GM19238 (cell line): ENCODE results near the gene PCDH8.

Source experiments
- DNase-seq: peaks from one replicate; pipeline ENCODE4 v3.0.0; 2011; ENCODE audit warnings: low spot score; ENCODE audit not compliant: insufficient read length

The PCDH8 gene

DNA sequence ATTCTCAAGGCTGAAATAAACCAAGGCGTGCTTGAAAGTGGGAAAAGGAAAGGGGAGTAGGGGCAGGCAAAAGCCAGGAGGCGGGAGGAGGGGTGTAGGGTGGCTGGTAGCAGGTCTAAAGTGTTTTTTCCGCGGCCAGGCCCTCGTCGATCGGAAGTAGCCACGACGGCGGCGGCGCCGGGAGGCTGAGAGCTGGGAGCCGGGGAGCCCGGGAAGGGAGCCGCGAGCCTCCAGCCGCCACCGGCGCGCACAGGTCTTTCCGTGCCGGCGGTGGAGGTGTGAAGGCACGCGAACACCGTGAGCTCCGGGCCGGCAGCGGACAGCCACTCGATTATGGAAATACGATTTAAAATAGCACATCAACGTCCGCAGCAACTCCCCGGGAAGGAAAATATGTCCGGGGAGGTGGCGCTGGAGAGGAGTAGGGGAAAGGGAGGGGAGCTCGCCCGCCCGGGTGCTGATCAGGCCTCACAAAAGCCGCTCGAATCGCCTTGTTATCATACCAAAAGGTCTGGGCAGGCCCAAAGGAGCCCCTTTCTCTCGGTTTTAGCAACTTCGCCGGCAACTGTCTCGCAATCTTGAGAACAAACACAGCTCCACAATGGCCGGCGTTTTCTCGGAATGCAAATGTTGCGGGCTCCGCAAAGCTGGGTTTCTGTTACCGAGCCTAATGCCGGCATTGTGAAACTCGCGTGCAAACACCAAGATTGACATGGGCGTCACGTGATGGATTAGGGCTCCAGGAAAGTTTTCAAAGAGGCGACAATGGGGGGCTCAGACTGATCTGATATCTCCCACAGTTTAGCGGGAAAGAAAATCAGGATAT, 2.9 kb upstream of the PCDH8 start:
- DNase-seq: peak; percentile 55

DNA sequence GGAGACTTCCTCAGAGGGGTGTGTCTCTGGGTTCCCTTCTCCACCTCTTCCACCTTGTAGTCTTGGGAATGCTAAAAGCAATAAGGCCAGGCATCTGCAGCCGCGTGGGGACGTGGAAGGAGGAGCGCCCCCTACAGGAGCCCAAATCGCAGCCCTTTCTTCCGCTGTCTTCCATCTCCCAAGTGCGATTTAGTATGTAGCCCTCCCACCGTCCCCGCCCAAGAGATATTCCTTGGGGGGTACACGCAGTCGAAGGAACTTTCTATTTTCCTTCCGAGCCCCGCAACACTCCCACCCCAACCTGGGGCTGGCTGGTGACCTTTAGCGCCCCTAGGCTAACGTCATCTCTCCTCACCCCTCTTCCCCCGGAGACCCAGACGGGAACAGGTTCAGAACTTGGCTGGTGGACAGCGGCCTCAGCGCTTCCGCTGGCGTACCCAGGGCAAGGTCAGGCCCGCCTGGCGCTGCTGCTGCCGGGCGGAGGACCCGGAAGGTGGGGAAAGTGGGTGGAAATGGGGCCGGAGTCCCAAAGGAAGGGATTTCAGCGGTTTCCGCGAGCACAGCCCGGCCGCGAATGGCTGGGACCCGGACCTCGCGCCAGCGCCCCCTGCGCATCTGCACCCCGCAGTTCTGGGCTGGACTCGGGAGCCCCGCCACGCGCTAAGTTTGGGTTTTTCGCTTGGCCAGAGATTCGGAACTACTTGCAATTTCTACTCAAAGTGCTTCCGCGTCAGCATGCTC, 2.1 kb upstream of the PCDH8 start:
- DNase-seq: peak; percentile 72

DNA sequence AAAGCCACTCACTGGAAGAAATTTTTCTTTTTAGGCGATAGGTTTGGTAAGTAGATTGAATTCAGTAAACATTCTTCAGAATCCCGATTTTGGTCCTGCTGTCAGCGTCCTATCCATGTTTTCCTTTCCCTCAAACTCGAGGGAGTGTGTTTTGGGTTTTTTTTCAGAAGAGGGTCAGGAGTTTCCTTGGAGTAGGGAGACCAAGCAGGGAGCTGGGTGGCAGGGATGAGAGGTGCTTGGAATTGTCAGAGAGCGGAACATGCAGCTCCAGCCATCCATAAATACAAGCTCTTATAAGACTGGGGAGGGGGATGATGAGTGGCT, 1.6 kb upstream of the PCDH8 start:
- DNase-seq: no peak

DNA sequence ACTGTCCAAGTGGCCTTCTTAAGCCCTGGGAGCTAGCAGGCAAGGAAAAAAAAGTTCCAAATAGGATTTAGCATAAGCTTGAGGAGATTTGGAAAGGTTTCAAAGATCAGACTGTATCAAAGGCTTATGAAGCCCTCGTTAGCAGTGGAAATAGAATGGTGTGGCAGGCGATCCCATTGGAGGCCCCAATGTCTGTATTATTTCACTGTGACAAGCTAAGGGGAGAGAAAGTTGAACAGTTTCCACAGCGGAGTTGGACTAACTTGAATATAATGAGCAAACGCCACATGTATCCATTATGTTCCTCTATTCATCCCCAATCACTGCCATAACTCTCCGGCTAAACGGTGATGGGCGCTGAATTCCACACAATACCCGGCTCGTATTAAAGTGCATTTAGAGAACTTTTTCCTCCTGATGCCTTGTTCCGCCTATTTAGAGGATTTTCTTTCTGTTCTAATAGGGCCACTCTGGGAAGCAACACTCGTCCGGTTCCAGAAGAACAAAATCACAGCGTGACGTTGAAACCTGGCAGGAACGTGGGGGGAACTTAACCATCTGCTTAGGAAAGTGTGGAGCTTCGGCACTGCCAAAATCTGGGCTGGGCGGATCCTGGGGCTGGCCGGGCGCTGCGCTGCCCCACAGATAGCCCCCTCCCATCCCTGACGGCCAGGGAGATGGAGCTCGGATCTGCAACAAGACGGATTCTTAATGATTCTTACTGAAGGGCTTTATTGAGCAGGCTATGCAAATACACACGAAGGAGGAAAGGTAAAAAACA, 1.0 kb upstream of the PCDH8 start:
- no peak for DNase-seq

DNA sequence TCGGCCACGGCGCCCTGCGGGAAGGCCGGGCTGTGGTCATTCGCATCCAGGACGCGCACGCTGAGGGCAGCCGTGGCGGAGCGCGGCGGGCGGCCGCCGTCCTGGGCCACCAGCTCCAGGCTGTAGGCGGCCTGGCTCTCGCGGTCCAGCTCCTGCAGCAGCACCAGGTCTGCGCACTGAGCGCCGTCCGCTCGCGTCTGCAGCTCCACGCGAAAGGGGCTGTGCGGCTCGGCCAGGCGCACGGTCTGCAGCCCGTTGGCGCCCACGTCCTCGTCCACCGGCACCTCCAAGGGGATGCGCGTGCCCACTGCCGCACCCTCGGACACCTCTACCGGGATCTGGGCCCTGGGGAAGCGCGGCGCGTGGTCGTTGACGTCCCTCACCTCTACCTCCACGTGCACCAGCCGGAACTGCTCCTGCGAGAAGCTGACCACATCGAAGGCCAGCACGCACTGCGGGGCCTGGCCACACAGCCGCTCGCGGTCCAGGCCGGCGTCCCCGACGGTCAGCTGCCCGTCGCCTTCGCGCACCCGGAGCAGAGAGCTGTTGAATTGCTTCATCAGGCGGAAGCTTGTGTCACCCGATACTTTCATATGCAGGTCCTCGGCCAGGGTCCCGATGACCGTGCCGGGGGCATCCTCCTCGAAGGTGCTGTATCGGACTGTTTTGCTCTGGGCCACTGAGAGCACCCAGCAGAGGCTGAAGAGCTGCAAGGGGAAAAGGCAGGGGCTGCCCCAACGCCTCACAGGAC, 583 bp downstream of the PCDH8 start:
- no peak for DNase-seq

DNA sequence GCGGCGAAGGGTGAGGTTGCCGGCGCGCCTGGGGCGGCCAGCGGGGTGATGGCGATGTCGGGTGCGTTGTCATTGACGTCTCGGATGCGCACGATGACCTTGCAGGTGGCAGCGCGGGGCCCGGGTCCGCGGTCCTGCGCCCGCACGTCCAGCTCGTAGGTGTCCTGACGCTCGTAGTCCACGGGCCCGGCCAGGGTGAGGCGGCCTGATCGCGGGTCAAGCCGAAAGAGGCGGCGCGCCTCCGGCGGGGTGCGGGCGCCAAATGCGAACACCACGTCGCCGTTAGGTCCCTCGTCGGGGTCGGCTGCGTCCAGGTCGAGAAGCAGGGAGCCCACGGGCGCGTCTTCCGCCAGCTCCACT, 1.1 kb downstream of the PCDH8 start:
- DNase-seq: no peak

DNA sequence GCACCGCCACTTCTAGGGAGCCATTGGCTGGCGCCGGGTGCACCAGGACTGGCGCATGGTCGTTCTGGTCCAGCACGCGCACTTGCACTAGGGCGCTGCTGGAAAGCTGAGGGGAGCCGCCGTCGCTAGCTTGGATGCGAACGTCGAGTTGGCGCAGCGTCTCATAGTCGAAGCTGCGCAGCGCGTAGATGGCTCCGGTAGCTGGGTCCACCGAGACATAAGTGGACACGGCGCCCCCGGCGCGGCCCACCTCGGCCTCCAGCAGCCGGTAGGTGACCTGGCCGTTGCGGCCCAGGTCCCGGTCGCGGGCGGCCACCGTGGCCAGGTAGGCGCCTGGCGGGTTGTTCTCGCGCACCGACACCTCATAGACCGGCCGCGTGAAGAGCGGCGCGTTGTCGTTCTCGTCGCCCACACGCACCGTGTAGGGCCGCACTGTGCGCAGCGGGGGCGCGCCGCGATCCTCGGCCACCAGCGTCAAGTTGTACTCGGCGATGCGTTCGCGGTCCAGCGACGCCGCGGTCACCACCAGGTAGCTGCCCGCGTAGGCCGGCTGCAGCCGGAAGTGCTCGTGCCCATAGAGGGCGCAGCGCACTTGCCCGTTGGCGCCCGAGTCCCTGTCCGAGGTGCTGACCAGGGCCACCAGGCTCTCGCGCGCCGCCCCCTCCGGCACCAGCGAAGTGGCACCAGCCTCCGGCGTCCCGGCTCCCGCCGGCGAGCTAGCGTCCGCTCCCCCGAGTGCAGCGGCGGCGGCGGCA, 1.7 kb downstream of the PCDH8 start:
- DNase-seq: no peak

DNA sequence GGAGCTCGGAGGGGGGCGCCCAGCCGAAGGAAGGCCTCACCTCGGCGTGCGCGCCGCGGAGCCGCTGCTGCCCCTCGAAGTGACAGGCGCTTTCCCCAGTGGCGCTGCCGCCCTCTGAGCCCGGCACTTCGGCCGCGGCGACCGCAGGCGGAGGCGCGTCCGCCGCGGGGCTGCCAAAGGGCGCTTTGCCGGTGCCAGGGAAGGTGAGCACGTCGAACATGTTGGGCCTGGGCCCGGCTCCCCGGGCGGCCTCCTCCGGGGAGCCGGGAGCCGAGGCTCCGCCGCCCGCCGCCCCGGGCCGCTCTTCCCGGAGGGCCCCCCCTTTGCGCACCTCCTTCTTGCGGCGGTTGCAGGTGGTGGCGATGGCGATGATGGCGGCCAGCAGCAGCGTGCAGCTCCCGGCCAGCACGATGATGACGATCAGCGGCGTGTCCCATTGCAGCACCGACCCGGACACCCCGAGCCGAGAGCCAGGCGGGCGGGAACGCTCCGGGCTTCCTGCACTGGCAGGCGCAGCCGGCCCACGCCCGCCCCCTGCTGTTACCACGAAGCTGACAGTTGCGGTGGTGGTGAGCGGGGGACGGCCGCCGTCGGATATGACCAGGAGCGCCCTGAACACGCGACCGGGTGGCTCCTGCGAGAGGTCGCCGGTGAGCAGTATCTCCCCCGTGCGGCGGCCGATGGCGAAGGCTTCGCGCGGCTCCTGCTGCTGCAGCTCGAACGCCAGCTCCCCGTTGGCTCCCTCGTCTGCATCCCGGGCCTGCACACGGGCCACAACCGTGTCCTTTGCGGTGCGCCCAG, 2.5 kb downstream of the PCDH8 start:
- no peak for DNase-seq

DNA sequence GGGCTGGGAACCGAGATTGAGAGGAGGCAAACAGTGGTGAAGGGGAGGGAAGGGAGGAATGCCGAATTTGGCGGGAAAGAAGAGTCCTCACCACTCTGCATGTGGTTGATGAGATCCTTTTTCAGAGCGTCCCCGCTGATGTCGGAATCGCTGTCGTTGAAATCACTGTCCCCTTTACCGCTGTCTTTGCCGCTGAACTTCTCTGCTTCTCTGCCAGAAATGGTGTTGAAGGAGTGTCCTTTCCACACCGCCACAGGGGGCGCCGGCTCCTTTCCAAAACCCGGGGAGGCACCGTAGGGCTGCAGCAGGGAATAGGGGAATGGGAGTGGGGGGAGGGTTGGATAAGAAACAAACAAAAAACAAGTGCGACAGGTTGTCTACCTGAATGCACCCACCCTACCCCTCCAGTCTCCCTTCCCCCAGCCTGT, 3.1 kb downstream of the PCDH8 start:
- no peak for DNase-seq

DNA sequence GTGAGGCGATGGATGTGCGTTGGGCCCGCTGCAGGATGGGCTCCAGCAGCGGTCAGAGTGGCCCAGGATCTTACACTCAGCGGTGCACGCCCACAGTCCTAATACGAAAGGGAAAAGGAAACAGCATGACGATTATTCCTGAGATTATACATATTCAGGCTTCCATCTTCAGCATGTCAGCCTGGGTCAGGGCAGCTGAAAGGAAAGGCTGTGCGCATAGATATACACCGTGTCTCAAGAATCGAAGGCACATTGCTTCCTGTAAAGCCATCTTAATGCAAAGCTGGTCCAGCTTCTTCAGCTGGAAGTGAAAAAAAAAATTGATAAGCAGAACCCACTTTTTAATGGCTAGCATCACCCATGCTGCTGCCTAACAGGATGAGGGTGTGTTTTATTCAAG, 3.6 kb downstream of the PCDH8 start:
- no peak for DNase-seq

DNA sequence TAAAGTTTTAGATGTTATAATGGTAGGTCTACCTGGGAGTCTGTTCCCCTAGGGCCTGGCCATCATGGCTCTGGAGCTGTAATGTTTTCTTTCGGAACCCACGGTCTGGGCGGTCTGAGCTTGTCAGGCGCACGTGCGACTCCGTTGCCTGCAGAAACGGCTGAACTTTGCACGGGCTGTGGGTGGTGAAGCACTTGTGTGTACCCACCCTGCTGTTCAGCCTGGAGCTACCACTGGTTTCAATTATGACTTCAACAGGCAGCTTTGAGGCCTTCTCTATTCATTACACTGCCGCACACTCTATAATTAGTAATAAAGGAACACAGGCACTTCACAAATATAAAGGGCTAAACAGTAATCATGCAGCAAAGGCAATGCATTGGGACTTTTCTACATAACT, 6.0 kb downstream of the PCDH8 start:
- no peak for DNase-seq

DNA sequence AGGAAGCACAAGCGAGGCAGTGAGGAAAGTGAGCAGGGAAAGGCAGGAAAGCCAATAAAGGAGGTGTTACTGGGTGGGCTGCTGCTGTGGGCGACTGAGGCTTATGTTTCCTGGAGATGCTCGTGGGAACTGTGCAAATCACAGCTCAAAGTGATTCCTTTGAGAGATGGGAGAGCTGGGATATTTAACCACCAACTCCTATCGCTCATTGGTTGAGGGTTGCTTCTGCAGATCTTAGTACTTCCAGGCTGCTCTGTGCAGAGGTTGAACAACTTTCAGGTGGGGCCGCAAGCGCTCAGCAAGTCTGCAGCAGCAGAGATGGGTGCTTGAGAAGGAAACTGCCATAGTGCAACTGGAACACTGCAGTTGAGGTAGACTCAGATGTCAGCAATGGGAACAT, 8.4 kb downstream of the PCDH8 start:
- DNase-seq: no peak

DNA sequence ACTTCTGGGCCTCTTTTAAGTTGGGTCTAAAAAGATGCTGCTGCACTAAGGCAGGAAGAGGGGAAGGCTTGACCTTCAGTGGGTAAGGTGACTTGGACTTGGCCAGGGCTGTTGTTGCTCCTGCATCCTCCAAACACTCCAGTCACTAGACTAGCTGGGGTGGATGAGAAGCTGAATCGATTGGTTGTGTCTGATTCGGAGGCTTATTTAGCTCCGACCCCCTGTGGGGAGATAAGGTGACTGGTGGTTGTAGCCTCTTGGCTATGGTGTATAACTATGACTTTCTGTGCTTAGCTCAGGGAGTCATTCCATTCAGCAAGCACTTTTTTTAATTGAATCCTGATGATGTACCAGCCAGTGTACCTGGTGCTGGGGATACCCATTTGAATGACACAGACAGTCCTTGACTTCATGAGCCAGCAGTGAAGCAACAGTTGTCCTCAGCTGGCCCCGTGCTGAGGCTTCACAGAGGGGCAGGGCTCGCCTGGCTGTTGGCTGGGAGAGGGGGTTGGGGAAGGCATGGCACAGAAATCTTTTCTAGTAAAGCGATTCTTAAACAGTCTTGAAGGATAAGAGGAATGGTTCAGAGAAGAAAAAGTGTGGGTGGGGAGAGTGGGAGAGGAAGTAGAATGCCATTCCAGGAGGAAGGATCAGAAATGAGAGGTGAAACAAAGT, 9.9 kb downstream of the PCDH8 start:
- no peak for DNase-seq

DNA sequence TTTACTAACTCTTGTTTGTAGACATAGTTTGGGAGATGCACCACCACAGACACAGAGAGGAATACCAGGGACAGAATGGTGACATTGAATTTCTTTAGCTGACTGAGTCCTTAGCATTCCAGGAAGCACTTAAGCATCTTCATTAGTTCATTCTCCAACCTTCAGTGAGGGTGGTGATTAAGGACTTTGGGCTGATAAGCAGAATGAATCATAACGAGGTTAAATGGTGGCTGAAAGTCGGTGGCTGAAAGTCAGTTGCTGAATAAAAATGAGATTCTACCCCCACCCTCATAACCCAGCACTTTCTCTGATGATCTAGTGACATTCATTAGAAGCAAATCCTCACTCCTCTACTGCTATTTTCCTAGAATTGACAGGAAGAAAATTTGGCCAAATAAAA, 10.6 kb downstream of the PCDH8 start:
- DNase-seq: no peak

DNA sequence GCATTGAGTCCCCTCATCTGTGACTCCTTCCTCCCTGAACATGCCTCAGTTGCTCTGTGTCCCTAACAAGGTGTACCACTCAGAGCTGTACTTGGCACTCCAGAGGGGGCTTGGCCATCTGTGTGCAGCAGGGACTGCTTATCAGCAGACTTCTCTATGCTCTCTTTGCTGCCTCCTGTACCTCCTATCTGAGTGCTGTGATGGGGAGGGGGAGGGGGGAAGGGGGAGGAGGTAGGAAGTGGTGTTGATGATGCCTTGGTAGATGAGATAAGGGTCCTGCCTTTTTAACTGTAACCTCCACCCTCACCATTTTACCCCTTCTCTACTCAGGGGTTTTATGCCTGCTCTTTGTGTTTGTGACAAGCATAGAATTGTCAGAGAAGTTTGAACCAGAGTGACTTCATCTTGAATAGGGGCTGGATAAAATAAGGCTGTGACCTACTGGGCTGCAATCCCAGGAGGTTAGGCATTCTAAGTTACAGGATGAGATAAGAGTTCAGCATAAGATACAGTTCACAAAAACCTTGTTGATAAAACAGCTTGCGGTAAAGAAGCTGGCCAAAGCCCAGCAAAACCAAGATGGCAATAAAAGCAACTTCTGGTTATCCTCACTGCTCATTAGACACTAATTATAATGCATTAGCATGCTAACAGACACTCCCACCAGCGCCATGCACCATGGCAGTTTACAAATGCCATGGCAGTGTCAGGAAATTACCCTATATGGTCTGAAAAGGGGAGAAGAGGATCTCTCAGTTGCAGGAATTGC, 13.2 kb downstream of the PCDH8 start:
- DNase-seq: no peak

DNA sequence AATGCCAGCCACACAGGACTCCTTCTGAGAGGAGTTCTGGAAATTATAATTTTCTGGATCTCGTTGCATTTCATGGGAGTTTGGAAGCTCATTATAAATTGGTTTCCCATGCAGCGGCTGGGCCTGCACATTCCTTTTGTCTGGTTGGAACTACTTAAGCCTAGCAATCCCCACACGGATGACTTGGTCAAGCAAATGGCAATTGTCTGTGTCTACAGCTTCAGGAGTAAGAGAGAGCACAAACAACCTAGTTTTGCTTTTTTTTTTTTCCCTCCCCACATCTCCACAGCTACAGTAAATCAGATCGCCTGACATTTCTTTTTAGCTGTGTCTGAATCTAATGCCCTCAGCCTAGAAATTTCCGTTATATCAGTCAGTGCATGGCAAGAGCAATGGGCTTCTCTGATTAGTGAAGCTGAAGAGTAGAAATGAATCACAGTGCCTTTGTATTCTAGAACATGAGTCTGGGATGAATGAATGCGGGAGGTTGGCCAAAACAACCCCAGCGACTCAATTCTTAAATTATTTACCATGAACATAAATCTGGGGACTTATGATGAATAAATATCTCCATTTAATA, 15.1 kb downstream of the PCDH8 start:
- no peak for DNase-seq

DNA sequence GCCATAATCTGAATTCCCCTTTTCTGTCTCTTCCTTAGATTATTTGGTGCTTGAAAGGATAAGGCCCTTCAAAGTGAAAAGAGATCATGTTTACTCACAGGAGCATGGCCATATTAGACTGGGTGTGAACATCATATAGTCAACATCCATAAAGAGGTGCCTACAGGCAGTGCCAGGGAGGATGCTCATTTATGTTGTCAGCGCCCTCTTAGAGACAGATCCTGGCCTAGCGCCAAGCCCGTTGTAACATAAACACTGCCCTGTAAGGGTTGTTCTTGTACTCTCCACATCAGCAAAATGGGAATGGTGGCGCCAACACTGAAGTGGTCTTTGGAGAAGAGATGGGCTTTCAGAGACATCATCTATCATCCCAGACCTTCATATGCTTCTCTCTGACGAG, 16.1 kb downstream of the PCDH8 start:
- DNase-seq: no peak

DNA sequence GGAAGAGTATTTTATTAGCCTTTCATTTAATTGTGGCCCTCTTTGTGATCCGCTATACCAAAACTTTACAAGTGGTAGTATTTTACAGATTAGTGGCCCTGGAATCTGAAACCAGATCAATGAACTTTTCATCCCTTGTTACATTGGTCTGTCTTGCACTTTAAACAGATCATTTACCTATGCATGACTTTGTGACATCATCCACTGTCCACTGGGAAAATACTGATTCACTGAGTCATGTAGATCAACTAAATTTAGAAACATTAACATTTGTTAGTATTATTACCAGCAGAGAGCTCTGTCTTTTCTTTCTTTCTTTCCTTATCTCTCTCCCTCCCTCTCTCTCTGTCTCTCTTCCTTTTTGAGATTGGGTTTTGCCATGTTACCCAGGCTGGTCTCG, 17.5 kb downstream of the PCDH8 start:
- no peak for DNase-seq
